CD14-positive monocyte (primary cell): ENCODE measurements around the gene RBL2. TPM values are rescaled to one million over a fixed set of nuclear protein-coding genes. Genes with fewer than 3 reads are reported as not detected.

Source experiments
- DNase-seq, 3 donors: peaks; one replicate each; pipeline ENCODE4 v3.0.0-alpha.2; 2011 to 2022
- H2AFZ ChIP-seq: 2 replicates; pipeline ENCODE4 v1.6.0; 2012; ENCODE audit warnings: mild to moderate bottlenecking, low read depth, low read length, inconsistent platforms; ENCODE audit not compliant: insufficient read depth, poor library complexity, severe bottlenecking
- H3K27ac ChIP-seq, 2 donors: 1 replicate in 1 of 2; 2 replicates in 1 of 2; pipeline ENCODE4 v1.5.1; 2012 to 2013; ENCODE audit warnings: low read length in 2 of 2, control low read depth in 1 of 2, inconsistent platforms in 1 of 2, low read depth in 1 of 2, mild to moderate bottlenecking in 1 of 2
- H3K27me3 ChIP-seq, 2 donors: one replicate each; pipeline versions ENCODE4 v1.6.0 to v1.6.1; 2011 to 2013; ENCODE audit warnings: low read length in 2 of 2; ENCODE audit not compliant: control insufficient read depth in 2 of 2, insufficient read depth in 2 of 2
- H3K36me3 ChIP-seq, 2 donors: replicated peaks in 1 of 2; 1 replicate in 1 of 2; 2 replicates in 1 of 2; pipeline versions ENCODE4 v1.5.1 to v1.6.1; 2012 to 2013; ENCODE audit warnings: low read length in 2 of 2, control low read depth in 1 of 2, inconsistent platforms in 1 of 2, mild to moderate bottlenecking in 1 of 2; ENCODE audit not compliant: insufficient read depth in 2 of 2, control insufficient read depth in 1 of 2
- H3K4me1 ChIP-seq, 2 donors: 1 replicate in 1 of 2; 2 replicates in 1 of 2; pipeline versions ENCODE4 v1.5.1 to v1.6.1; 2012 to 2013; ENCODE audit warnings: low read length in 2 of 2, control low read depth in 1 of 2, inconsistent platforms in 1 of 2, mild to moderate bottlenecking in 1 of 2, moderate library complexity in 1 of 2; ENCODE audit not compliant: insufficient read depth in 2 of 2, control insufficient read depth in 1 of 2
- H3K4me2 ChIP-seq: replicated peaks from 2 replicates; pipeline ENCODE3; 2012; ENCODE audit warnings: low read length, moderate library complexity, mild to moderate bottlenecking; ENCODE audit not compliant: poor library complexity, severe bottlenecking; ENCODE audit errors: extremely low read depth
- H3K4me3 ChIP-seq, 3 experiments: fragments of 200-600 bp in 1 of 3; sonication (generic) in 1 of 3; replicated peaks in 1 of 3; 1 replicate in 2 of 3; 2 replicates in 1 of 3; pipeline ENCODE4 v1.5.1; 2011 to 2013; ENCODE audit warnings: low read length in 3 of 3, mild to moderate bottlenecking in 3 of 3, control low read depth in 2 of 3, low read depth in 2 of 3, inconsistent platforms in 1 of 3, moderate library complexity in 1 of 3
- H3K79me2 ChIP-seq: 2 replicates; pipeline ENCODE4 v1.6.0; 2012; ENCODE audit warnings: mild to moderate bottlenecking, control low read depth, inconsistent platforms, low read length, moderate library complexity; ENCODE audit not compliant: insufficient read depth
- H3K9ac ChIP-seq: 2 replicates; pipeline ENCODE4 v1.6.0; 2017; ENCODE audit warnings: low read length, mild to moderate bottlenecking; ENCODE audit not compliant: insufficient read depth, poor library complexity, severe bottlenecking
- H3K9me3 ChIP-seq, 2 donors: replicated peaks in 1 of 2; 1 replicate in 1 of 2; 2 replicates in 1 of 2; pipeline versions ENCODE4 v1.5.1 to v1.6.1; 2012 to 2013; ENCODE audit warnings: low read length in 2 of 2, control low read depth in 1 of 2; ENCODE audit not compliant: control insufficient read depth in 1 of 2, insufficient read depth in 1 of 2
- H4K20me1 ChIP-seq: 2 replicates; pipeline ENCODE4 v1.6.0; 2012; ENCODE audit warnings: mild to moderate bottlenecking, low read length, control low read depth, moderate library complexity; ENCODE audit not compliant: insufficient read depth
- H3K27ac Mint-ChIP-seq, 7 donors: one replicate each; pipeline ENCODE4 v1.8.0; 2020; ENCODE audit warnings: mild to moderate bottlenecking in 7 of 7, mixed read lengths in 7 of 7, moderate library complexity in 6 of 7, inconsistent platforms in 2 of 7
- H3K27me3 Mint-ChIP-seq, 3 donors: one replicate each; pipeline ENCODE4 v1.8.0; 2021 to 2022; ENCODE audit warnings: low read depth in 3 of 3, mild to moderate bottlenecking in 3 of 3, mixed read lengths in 3 of 3, moderate library complexity in 3 of 3, inconsistent platforms in 1 of 3
- H3K36me3 Mint-ChIP-seq, 2 donors: one replicate each; pipeline ENCODE4 v1.8.0; 2020; ENCODE audit warnings: mixed read lengths in 2 of 2, inconsistent platforms in 1 of 2, mild to moderate bottlenecking in 1 of 2
- H3K4me1 Mint-ChIP-seq: one replicate; pipeline ENCODE4 v1.8.0; 2020; ENCODE audit warnings: mild to moderate bottlenecking, mixed read lengths
- H3K4me3 Mint-ChIP-seq, 2 donors: one replicate each; pipeline ENCODE4 v1.8.0; 2020; ENCODE audit warnings: mild to moderate bottlenecking in 2 of 2, mixed read lengths in 2 of 2, moderate library complexity in 1 of 2
- H3K9me3 Mint-ChIP-seq, 7 donors: one replicate each; pipeline ENCODE4 v1.8.0; 2020 to 2022; ENCODE audit warnings: mixed read lengths in 7 of 7, mild to moderate bottlenecking in 6 of 7, moderate library complexity in 6 of 7, inconsistent platforms in 2 of 7
- CTCF ChIP-seq: fragments of 200-600 bp; IDR thresholded peaks from one replicate; pipeline ENCODE4 v1.8.0; 2022; ENCODE audit warnings: antibody characterized with exemption, mild to moderate bottlenecking
- WGBS: methylation state at CpG from one replicate; pipeline ENCODE4 v1.1.5; 2013; ENCODE audit warnings: missing lambda C conversion rate; ENCODE audit not compliant: insufficient coverage; 5-methylcytosine and 5-hydroxymethylcytosine counted together
- intact Hi-C, 2 donors: fragments of 100-400 bp; cut with micrococcal nuclease; formaldehyde crosslinking; loops; one replicate each; pipeline versions ENCODE4 v1.15.0 to v1.15.1; 2023
- polyA plus RNA-seq, 3 donors: library from polyadenylated mRNA; depleted of rRNA in 1 of 3; unstranded in 2 of 3; stranded (reverse) in 1 of 3; fragments of 300-500 nt in 2 of 3; fragments of >200 nt in 1 of 3; fragmentation: Illumina TruSeq in 2 of 3; gene quantifications; 1 replicate in 2 of 3; 2 replicates in 1 of 3; pipeline ENCODE4 v1.2.3, GENCODE V29; 2012 to 2021

RBL2 gene
- polyA plus RNA-seq, 3 donors, result 54.3 to 104 (median 77.7) TPM

DNA sequence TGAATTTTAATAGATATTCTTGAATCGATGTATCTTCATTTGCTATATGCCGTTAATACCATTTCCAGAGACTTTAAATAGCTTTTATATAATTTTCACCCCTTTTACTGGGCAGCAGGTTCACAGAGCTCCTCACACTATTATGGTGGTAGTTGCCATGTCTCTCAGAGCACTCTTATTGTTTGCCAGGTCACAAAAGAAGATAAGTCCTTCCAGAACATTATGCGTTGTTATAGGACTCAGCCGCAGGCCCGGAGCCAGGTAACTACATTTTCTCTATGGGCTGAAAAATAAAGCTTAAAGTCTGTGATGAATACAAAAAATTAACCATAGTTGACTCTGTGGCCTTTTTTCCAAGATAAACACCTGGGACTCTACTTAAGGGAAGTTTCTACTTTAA lies 44.7 kb downstream of the RBL2 start:
- peaks cover 29% of the 10 kb centered on the region for H3K4me1 Mint-ChIP-seq
- peaks cover 0 to 2% (median 0%) of the 10 kb centered on the region in 7 donors for H3K9me3 Mint-ChIP-seq
- Histone ChIP-seq H3K36me3 (peaks cover 44 to 84% of the 10 kb centered on the region in 2 donors), H3K9ac (no peak overlapping the region), H3K9me3 (no peaks in the 10 kb centered on the region), H3K27me3 (no peaks in the 10 kb centered on the region), H3K4me2 (no peak overlapping the region), H3K4me1 (peaks cover 18 to 19% of the 10 kb centered on the region in 2 donors), H3K4me3 (no peak overlapping the region), H2AFZ (no peak overlapping the region), H3K27ac (no peak overlapping the region), H3K79me2 (no peaks in the 10 kb centered on the region), H4K20me1 (no peaks in the 10 kb centered on the region)
- intact Hi-C loops, result no loop called here
- no peak for TF ChIP-seq CTCF
- H3K27me3 Mint-ChIP-seq, result no peaks in the 10 kb centered on the region
- no peak for DNase-seq
- H3K27ac Mint-ChIP-seq, result peak overlapping the region in 1 of 7 donors; percentile 3
- H3K4me3 Mint-ChIP-seq, result no peak overlapping the region
- peaks cover 70 to 78% of the 10 kb centered on the region in 2 donors for H3K36me3 Mint-ChIP-seq
- WGBS, result 100% methylated on average over 1 of the region's 5 CpGs

DNA sequence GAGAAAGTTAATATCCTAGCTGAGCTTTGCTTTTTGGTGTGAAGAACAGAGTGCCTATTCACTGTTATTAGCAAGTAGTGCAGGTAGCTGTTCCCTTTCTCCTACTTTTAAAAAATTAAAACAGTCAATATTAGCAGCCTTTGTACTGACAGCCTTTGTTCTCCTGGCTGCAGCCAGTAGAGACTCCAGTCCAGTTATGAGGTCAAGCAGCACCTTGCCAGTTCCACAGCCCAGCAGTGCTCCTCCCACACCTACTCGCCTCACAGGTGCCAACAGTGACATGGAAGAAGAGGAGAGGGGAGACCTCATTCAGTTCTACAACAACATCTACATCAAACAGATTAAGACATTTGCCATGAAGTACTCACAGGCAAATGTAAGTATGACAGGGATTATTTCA lies 46.1 kb downstream of the RBL2 start:
- no peaks in the 10 kb centered on the region for H3K27me3 Mint-ChIP-seq
- H3K9me3 ChIP-seq, result peaks cover 0 to under 1% of the 10 kb centered on the region in 2 donors
- no peak overlapping the region for H3K9ac ChIP-seq
- H3K4me1 Mint-ChIP-seq, result peaks cover 29% of the 10 kb centered on the region
- H3K9me3 Mint-ChIP-seq, result peaks cover 0 to 2% (median 0%) of the 10 kb centered on the region in 7 donors
- no peaks in the 10 kb centered on the region for H3K79me2 ChIP-seq
- no peak overlapping the region for H3K4me3 ChIP-seq
- peaks cover 57 to 85% of the 10 kb centered on the region in 2 donors for H3K36me3 ChIP-seq
- no peak overlapping the region for H3K4me2 ChIP-seq
- peak overlapping the region in 6 of 7 donors; percentile 5 to 78 (median 70) for H3K27ac Mint-ChIP-seq
- no peak for DNase-seq
- H3K4me1 ChIP-seq, result peaks cover 18 to 19% of the 10 kb centered on the region in 2 donors
- H3K27me3 ChIP-seq, result no peaks in the 10 kb centered on the region
- no peak overlapping the region for H3K4me3 Mint-ChIP-seq
- H2AFZ ChIP-seq, result no peak overlapping the region
- intact Hi-C loops, result no loop called here
- no CpG with 5 or more reads among the region's 1 CpG for WGBS
- peak overlapping the region in 1 of 2 donors; percentile 30 for H3K27ac ChIP-seq
- TF ChIP-seq CTCF, result no peak
- no peaks in the 10 kb centered on the region for H4K20me1 ChIP-seq
- peaks cover 76 to 81% of the 10 kb centered on the region in 2 donors for H3K36me3 Mint-ChIP-seq
